ENCODE measurements around the gene RBFOX2.
"Not testable (repeated sequence)": the region's sequence is repeated elsewhere in the genome, so short reads cannot be mapped to it uniquely, and the experiment has no call there.

RBFOX2 gene, protein sequence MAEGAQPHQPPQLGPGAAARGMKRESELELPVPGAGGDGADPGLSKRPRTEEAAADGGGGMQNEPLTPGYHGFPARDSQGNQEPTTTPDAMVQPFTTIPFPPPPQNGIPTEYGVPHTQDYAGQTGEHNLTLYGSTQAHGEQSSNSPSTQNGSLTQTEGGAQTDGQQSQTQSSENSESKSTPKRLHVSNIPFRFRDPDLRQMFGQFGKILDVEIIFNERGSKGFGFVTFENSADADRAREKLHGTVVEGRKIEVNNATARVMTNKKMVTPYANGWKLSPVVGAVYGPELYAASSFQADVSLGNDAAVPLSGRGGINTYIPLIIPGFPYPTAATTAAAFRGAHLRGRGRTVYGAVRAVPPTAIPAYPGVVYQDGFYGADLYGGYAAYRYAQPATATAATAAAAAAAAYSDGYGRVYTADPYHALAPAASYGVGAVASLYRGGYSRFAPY

DNA sequence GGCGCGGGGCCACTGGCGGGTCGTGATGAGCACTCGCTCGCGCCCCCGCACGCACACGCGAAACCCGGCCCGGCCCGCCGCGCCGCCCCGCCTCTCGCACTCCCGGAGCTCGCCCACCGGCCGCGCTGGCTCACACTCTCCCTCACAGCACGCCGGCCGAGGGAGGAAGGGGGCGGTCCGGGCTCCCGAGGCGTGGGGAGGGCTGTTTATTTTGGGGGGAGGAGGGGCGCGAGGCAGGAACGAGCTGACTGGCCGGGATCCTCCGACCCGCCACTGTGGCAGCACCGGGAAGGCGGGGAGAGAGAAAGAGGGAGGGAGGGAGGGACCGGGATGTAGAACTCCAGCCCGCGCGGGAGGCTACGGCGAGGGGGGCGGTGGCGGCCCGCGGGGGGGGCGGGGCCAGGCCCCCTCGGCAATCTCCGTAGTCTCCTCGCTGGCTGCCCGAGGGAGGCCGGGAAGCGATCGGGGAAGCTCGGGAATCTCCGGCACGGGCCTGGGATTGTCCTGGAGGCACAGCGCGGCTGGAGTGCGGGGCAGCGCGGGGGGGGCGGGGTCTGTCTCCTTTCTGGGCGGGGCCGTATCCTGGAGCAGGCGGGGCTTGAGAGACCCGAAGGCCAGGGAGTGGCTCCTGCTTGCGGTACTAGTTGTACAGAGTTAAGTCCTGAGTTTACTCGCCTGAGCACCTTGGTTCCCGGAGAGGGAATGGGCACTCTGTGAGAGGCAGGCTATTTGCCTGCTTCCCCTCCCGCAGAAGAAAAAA lies at the start of gene RBFOX2:
Gene RBFOX2, minus strand, starts transcription at position 179 of the 760 bp plus-strand sequence. CDS start 399 bp downstream, outside the sequence.
- DNase-seq (ENCODE audit: low spot score): peak; percentile 99

DNA sequence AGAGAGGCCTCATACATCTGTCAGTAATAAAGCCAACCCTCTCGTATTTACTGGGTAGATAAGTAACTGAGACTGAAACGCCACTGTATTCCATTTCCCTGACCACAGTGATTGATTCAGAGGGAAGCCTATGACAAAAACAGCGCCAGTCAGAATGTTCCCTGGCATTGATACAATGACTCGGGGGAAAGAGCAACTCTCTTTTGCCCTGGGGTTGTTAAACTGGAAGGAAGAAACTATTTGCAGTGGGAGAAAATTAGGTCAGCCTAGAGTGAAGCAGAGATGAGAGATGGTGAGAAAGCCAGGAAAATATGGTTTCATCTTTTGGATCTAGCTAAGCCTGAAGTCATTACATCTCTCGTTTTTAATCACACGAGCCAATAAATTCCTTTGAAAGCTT lies 48.6 kb upstream of the RBFOX2 start:
- DNase-seq (ENCODE audit: low spot score): peak; percentile 23

- no peak for DNase-seq (ENCODE audit: low spot score)
Observed at GRCh38 chr22:36075724-36076123, 47.1 kb upstream of the RBFOX2 start.

- no peak for DNase-seq (ENCODE audit: low spot score)
Observed at GRCh38 chr22:36075230-36075629, 46.6 kb upstream of the RBFOX2 start.

DNA sequence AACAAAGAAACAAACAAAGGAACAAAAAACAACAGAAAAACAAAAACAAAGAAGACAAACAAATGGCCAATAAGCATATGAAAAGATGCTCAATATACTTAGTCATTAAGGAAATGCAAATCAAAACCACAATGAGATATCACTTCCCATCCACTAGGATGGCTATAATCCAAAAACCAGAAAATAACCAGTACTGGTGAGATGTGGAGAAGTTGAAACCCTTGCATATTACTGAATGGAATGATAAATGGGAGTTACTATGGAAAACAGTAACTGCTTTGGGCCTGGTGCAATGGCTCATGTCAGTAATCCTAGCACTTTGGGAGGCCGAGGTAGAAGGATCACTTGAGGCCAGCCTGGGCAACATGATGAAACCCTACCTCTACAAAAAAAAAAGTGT lies 44.9 kb upstream of the RBFOX2 start:
- no peak for DNase-seq (ENCODE audit: low spot score)

DNA sequence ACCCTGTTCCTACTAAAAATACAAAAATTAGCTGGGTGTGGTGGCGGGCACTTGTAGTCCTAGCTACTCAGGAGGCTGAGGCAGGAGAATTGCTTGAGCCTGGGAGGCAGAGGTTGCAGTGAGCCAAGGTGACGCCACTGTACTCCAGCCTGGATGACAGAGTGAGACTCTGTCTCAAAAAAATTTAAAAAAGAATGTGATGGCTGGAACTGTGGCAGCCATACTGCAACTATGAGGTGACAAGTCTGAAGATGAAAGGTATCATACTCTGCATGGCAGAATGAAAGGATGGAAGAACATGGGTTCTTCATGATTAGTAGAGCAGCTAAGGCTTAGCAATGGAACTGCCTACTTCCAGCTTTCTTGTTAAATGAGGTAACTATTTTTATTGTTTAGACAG lies 42.0 kb upstream of the RBFOX2 start:
- DNase-seq (ENCODE audit: low spot score): not testable (repeated sequence)

DNA sequence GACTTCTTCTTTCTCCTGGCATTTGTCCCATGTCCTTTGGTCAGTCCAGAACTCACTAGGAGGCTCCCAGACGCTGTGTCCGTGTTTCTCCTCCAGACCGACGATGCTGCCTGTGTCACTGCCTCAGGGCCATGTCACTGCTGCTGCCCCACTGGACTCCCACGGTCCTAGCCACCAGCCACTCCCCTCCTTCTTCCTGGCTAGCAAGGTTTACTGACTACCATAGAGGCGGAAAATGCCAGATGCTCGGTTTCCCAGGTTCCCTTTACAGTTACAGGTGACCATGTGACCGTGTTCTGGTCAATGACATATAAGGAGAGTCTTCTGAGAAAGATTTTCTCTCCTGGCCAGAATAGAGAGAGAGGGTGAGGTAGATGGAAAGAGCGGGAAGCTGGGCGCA lies 40.7 kb upstream of the RBFOX2 start:
- DNase-seq (ENCODE audit: low spot score): no peak

GRCh38 chr22:36068776-36069344 lies 40.2 kb upstream of the RBFOX2 start:
- DNase-seq (ENCODE audit: low spot score): no peak

DNA sequence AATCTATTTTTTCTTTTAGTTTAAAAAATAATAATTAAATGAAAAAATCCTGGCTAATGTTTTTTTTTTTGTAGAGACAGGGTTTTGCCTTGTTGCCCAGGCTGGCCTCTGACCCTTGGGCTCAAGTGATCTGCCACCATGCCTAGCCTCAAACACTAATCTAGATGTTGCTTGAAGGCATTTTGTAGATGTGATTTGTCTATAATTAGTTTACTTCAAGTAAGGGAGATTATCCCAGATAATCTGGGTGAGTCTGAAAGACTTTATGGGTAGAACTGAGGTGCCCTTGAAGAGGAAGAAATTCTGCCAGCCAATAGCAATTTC lies 38.6 kb upstream of the RBFOX2 start:
- DNase-seq (ENCODE audit: low spot score): no peak

DNA sequence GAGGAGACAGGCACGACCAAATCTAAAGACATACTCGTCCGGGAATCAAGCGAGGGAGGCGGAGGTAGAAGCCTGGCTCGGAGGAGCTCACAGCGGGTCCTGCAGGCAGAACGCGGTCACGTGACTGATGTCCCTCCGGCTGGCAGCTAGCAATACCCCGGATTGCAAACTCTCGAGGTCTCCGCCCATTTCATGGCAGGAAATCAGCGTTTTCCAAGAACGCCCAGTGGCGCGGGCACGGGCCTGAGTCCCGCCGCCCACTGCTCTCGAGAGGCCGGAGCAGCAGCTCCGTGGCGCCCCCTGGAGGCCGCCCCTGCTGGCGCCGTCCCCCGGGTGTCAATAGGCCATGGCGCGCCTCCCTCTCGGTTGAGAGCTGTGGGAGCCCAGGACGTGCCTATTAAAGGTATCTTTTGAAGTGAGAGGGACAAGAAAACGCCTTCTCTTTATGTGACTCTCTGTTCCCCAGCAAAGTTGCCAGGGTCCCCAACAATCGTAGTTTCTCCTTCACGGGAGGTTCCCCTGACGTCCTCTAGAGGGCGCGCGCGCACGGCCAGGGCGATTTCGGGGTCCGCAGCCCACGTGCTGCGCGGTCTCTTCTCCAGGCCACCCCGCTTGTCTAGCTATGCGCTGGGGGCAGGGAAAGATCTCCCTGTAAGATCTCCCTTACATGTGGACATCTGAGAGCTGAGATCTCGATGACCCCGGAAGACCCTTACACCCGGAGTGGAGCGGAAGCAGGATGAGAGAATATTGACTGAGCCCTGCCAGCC lies 37.3 kb upstream of the RBFOX2 start:
- peak; percentile 95 for DNase-seq (ENCODE audit: low spot score)

DNA sequence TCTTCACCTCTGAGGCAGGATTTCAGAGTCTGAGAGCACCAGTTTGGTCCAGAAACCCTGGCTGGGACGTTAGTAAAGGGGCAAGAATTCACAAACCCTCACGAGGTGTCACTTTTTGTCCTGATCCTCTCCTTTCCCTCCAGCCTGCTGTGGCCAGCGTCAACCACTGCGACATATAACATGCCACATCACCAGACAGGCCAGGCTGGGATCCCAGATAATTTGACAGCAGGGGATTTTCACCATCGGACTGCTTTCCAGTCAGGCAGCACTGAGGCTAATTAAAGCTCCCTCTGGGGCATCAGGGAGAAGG lies 36.8 kb upstream of the RBFOX2 start:
- DNase-seq (ENCODE audit: low spot score): no peak

DNA sequence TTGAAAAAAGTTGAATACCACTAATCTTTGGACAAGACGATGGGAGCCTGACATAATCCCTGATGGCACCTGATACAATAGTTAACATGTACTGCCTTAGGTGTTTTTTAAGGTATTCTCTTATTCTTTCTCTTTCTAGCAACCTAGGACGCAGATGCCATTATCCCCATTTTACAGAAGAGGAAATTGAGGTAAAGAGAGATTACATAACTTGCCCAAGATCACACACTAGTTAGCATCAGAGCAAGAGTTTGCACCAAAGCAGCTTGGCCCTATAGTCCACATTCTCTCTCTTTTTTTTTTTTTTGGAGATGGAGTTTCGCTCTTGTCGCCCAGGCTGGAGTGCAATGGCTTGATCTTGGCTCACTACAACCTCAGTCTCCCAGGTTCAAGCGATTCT lies 35.7 kb upstream of the RBFOX2 start:
- DNase-seq (ENCODE audit: low spot score): no peak

DNA sequence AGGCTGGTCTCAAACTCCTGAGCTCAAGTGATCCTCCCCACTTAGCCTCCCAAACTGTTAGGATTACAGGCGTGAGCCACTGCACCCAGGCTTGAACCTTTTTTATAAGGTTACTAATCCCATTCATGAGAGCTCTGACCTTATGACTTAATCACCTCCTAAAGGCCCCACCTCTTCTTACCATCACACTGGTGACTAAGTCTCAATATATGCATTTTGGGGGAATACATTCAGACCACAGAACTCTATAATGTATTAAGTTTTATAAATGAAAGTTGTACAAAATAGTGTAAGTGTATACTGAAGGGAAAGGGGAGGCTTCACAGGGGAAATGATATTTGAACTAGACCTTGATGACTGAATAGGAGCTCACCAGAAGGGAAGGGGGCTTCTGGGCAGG lies 28.4 kb upstream of the RBFOX2 start:
- no peak for DNase-seq (ENCODE audit: low spot score)

GRCh38 chr22:36055376-36056295 lies 27.0 kb upstream of the RBFOX2 start:
- no peak for DNase-seq (ENCODE audit: low spot score)

DNA sequence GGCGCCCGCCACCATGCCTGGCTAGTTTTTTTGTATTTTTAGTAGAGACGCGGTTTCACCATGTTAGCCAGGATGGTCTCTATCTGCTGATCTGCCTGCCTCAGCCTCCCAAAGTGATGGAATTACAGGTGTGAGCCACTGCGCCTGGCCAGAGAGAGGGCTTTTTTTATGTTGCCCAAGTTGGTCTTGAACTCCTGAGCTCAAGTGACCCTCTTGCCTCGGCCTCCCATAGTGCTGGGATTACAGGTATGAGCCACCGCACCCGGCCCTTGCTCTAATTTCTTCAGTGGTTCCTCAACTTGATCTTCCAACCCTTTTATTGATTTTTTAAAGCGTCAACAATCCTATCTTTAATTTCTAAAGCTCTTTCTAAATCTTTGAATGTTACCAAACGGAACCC lies 25.8 kb upstream of the RBFOX2 start:
- DNase-seq (ENCODE audit: low spot score): not testable (repeated sequence)

DNA sequence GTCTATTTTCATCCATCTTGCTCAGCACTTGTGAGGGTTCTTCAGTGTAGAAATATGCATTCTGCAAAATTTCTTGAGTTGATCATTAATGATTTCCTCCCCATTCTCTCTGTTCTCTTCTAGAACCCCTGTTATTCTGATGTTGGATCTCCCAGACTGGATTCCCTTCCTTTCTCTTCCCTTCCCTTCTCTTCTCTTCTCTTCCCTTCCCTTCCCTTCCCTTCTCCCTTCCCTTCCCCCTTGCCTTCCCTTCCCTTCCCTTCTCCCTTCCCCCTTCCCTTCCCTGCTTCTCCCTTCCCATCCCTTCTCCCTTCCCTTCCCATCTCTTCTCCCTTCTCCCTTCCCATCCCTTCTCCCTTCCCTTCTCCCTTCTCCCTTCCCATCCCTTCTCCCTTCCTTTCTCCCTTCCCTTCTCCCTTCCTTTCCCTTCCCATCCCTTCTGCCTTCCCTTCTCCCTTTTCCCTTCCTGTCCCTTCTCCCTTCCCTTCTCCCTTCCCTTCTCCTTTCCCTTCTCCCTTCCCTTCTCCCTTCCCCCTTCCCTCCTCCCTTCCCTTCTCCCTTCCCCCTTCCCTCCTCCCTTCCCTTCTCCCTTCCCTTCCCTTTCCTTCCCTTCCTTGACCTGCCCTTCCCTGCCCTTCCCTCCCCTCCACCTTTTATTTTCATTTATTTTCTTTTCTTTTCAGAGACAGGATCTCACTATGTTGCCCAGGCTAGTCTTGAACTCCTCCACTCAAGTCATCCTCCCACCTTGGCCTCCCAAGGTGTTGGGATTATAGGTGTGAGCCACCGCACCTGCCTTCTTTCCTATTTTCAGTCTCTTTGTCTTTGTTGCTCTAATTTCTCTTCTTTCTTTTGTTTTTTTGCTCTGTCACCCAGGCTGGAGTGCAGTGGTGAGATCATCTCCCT lies 24.9 kb upstream of the RBFOX2 start:
- DNase-seq (ENCODE audit: low spot score): no peak

DNA sequence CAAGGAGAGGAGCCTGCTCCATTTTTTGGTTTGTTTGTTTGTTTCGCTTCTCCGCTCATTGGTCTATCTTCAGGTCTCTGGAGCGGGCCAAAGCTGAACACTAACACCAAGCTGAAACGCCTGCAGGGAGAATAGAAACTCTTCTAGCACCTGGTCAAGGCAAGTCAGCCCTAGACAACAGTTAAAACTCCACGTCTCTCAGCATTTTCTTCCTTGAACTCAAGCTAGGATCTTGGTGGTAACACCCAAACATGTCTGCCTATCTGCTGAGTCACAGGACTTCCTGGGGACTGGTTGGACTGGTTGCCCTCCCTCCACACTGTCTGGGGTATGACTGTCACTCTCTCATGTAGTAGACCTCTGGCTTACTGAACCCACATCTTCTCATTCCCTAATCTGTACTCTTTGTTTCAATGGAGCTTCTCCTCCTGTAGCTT lies 23.9 kb upstream of the RBFOX2 start:
- peak; percentile 59 for DNase-seq (ENCODE audit: low spot score)

DNA sequence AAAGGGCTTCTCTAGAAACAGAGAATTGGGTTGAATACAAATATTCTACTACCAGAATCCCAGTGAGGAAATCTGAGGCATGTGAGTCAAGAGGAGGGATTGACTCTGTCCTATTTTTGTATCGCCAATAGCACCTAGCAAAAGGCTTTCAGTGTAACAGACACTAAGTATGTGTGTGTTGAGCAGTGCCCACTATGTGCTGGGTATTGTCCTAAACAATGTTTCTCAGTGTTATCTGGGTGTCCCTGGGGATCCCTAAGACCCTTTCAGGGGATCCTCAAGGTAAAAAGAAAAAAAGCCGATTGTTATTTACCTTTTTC lies 21.0 kb upstream of the RBFOX2 start:
- DNase-seq (ENCODE audit: low spot score): no peak

- DNase-seq (ENCODE audit: low spot score): no peak
Observed at GRCh38 chr22:36048911-36049677, 20.5 kb upstream of the RBFOX2 start.

GRCh38 chr22:36044517-36044916 lies 15.9 kb upstream of the RBFOX2 start:
- DNase-seq (ENCODE audit: low spot score): not testable (repeated sequence)
